MM.1S (cell line): ENCODE results near the gene MKNK1.

Experiments used
- EZH2 ChIP-seq: fragments of 300-600 bp; sonication (generic); optimal IDR thresholded peaks from 2 replicates; pipeline ENCODE3; 2017; ENCODE audit warnings: low read depth, mild to moderate bottlenecking, antibody characterized with exemption, low read length, mixed read lengths
- EZH2phosphoT487 ChIP-seq: fragments of 300-600 bp; sonication (generic); IDR thresholded peaks from 2 replicates; pipeline ENCODE4 v1.6.1; 2018; ENCODE audit warnings: antibody characterized with exemption, low read length
- TF ChIP-seq, protein P1 (sequence below): fragments of 300-600 bp; sonication (generic); IDR thresholded peaks from 2 replicates; pipeline ENCODE4 v1.5.1; 2016; ENCODE audit warnings: antibody characterized with exemption, low read length, mixed read lengths

- TF ChIP-seq, protein P1, sequence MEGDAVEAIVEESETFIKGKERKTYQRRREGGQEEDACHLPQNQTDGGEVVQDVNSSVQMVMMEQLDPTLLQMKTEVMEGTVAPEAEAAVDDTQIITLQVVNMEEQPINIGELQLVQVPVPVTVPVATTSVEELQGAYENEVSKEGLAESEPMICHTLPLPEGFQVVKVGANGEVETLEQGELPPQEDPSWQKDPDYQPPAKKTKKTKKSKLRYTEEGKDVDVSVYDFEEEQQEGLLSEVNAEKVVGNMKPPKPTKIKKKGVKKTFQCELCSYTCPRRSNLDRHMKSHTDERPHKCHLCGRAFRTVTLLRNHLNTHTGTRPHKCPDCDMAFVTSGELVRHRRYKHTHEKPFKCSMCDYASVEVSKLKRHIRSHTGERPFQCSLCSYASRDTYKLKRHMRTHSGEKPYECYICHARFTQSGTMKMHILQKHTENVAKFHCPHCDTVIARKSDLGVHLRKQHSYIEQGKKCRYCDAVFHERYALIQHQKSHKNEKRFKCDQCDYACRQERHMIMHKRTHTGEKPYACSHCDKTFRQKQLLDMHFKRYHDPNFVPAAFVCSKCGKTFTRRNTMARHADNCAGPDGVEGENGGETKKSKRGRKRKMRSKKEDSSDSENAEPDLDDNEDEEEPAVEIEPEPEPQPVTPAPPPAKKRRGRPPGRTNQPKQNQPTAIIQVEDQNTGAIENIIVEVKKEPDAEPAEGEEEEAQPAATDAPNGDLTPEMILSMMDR = no peak
- TF ChIP-seq EZH2 (no peak), EZH2phosphoT487 (no peak)
Measured at GRCh38 chr1:46510998-46511365, 93.1 kb downstream of the MKNK1 start.
